Measurements from ENCODE around the gene NTN3. TPM values are rescaled to one million over a fixed set of nuclear protein-coding genes. Genes with fewer than 3 reads are reported as not detected.

The NTN3 gene
- total RNA-seq, 1 experiment from 2014 or later: 0.39 TPM

DNA sequence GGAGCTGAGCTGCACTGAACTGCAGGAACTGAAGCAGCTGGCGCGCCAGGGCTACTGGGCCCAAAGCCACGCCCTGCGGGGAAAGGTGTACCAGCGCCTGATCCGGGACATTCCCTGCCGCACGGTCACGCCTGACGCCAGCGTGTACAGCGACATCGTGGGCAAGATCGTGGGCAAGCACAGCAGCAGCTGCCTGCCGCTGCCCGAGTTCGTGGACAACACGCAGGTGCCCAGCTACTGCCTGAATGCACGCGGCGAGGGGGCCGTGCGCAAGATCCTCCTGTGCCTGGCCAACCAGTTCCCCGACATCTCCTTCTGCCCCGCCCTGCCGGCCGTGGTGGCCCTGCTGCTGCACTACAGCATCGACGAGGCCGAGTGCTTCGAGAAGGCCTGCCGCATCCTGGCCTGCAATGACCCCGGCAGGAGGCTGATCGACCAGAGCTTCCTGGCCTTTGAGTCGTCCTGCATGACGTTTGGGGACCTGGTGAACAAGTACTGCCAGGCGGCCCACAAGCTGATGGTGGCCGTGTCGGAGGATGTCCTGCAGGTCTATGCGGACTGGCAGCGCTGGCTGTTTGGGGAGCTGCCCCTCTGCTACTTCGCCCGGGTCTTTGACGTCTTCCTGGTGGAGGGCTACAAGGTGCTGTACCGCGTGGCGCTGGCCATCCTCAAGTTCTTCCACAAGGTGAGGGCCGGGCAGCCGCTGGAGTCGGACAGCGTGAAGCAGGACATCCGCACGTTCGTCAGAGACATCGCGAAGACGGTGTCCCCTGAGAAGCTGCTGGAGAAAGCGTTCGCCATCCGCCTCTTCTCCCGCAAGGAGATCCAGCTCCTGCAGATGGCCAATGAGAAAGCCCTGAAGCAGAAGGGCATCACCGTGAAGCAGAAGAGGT, 25.4 kb downstream of the NTN3 start:
- no peak for DNase-seq
- Histone ChIP-seq H3K36me3 (ENCODE audit: control insufficient read depth, insufficient read depth, low read length) (no peaks in the 10 kb centered on the region), H3K27me3 (replicated peaks; ENCODE audit: control insufficient read depth, insufficient read depth, low read length) (no peaks in the 10 kb centered on the region), H3K4me1 (no peaks in the 10 kb centered on the region), H3K4me3 (ENCODE audit: low read depth, low read length) (no peak overlapping the region), H3K9me3 (no peaks in the 10 kb centered on the region)
- ChIA-PET CTCF (interaction anchor here (0.6 kb wide), 1 partner anchor 16 kb away, joined by 3 read pairs; no protein-coding TSS in a partner anchor), POLR2A (no interaction called here)
- no TSS peak for BruUV-seq (replicated peaks)
- TF ChIP-seq CTCF (IDR thresholded peaks at IDR 0.05; ENCODE audit: insufficient read depth in 1 of 2, low read depth in 1 of 2, low read length in 1 of 2, severe bottlenecking in 1 of 2, unreplicated experiment in 1 of 2): no peak
- Mint-ChIP-seq H3K4me3 (ENCODE audit: unreplicated experiment) (no peak overlapping the region), H3K27me3 (ENCODE audit: insufficient read depth, unreplicated experiment) (no peaks in the 10 kb centered on the region), H3K9me3 (ENCODE audit: unreplicated experiment) (no peaks in the 10 kb centered on the region), H3K36me3 (ENCODE audit: insufficient read depth, unreplicated experiment) (peaks cover 10% of the 10 kb centered on the region), H3K27ac (ENCODE audit: unreplicated experiment) (no peak overlapping the region), H3K4me1 (ENCODE audit: low read depth, unreplicated experiment) (peaks cover 6% of the 10 kb centered on the region)
- intact Hi-C loops (cut with micrococcal nuclease; ENCODE audit: unreplicated experiment): no loop called here

- Mint-ChIP-seq H3K9me3 (ENCODE audit: unreplicated experiment) (no peaks in the 10 kb centered on the region), H3K4me3 (ENCODE audit: unreplicated experiment) (no peak overlapping the region), H3K27ac (ENCODE audit: unreplicated experiment) (no peak overlapping the region), H3K36me3 (ENCODE audit: insufficient read depth, unreplicated experiment) (peaks cover 10% of the 10 kb centered on the region), H3K4me1 (ENCODE audit: low read depth, unreplicated experiment) (peaks cover 6% of the 10 kb centered on the region), H3K27me3 (ENCODE audit: insufficient read depth, unreplicated experiment) (no peaks in the 10 kb centered on the region)
- Histone ChIP-seq H3K27me3 (replicated peaks; ENCODE audit: control insufficient read depth, insufficient read depth, low read length) (no peaks in the 10 kb centered on the region), H3K36me3 (ENCODE audit: control insufficient read depth, insufficient read depth, low read length) (no peaks in the 10 kb centered on the region), H3K4me3 (ENCODE audit: low read depth, low read length) (no peak overlapping the region), H3K9me3 (no peaks in the 10 kb centered on the region), H3K4me1 (no peaks in the 10 kb centered on the region)
- CTCF ChIA-PET: interaction anchor here (0.6 kb wide), 1 partner anchor 15 kb away, joined by 3 read pairs; no protein-coding TSS in a partner anchor
- no TSS peak for BruUV-seq (replicated peaks)
- POLR2A ChIA-PET: no interaction called here
- DNase-seq: no peak
- no peak for TF ChIP-seq CTCF (IDR thresholded peaks at IDR 0.05; ENCODE audit: insufficient read depth in 1 of 2, low read depth in 1 of 2, low read length in 1 of 2, severe bottlenecking in 1 of 2, unreplicated experiment in 1 of 2)
- intact Hi-C loops (cut with micrococcal nuclease; ENCODE audit: unreplicated experiment): no loop called here
Observed at GRCh38 chr16:2497116-2497630, 26.1 kb downstream of the NTN3 start.

DNA sequence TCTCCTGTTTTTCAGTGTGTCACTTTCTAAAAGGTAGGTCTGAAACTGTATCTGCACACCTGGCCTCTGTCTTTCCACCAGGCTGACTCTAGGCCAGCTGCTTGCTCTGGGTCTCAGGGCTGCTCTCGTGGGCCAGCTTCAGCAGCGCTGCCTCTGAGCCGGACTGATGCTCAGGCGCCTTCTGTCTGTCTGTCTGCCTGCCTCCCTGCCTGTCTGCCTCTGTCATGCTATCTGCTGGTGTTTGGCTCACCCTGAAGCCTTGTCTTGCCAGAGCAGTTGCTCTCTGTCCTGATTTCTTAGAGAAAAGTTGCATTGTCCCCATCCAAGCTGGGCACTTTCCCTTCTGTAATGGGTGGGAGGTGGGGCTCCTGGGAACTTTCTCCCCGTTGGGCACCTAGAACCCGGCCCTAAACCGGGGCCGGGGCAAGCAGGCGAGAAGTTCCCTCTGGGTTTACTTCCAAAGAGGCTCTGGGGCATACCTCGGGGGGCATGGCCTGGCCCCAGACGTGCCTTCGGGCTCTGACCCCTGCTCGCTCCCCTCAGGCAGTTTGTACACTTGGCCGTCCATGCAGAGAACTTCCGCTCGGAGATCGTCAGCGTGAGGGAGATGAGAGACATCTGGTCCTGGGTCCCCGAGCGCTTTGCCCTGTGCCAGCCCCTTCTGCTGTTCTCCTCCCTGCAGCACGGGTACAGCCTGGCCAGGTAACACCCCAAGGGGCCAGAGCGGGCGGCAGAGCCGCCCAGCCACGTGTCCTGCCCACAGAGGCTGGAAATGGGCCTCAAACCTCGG, 26.8 kb downstream of the NTN3 start:
- peaks cover 10% of the 10 kb centered on the region for H3K36me3 Mint-ChIP-seq (ENCODE audit: insufficient read depth, unreplicated experiment)
- intact Hi-C loops (cut with micrococcal nuclease; ENCODE audit: unreplicated experiment): no loop called here
- no peaks in the 10 kb centered on the region for H3K9me3 Mint-ChIP-seq (ENCODE audit: unreplicated experiment)
- no peak overlapping the region for H3K27ac Mint-ChIP-seq (ENCODE audit: unreplicated experiment)
- H3K4me1 Mint-ChIP-seq (ENCODE audit: low read depth, unreplicated experiment): peaks cover 6% of the 10 kb centered on the region
- Histone ChIP-seq H3K9me3 (no peaks in the 10 kb centered on the region), H3K4me1 (0 out of 2 replicates have a peak, but pooled peaks cover 4% of the 10 kb centered on the region), H3K27me3 (replicated peaks; ENCODE audit: control insufficient read depth, insufficient read depth, low read length) (no peaks in the 10 kb centered on the region), H3K36me3 (ENCODE audit: control insufficient read depth, insufficient read depth, low read length) (no peaks in the 10 kb centered on the region), H3K4me3 (ENCODE audit: low read depth, low read length) (no peak overlapping the region)
- no peak for DNase-seq
- ChIA-PET CTCF (no interaction called here), POLR2A (no interaction called here)
- no peak overlapping the region for H3K4me3 Mint-ChIP-seq (ENCODE audit: unreplicated experiment)
- BruUV-seq (replicated peaks): no TSS peak
- TF ChIP-seq CTCF (IDR thresholded peaks at IDR 0.05; ENCODE audit: insufficient read depth in 1 of 2, low read depth in 1 of 2, low read length in 1 of 2, severe bottlenecking in 1 of 2, unreplicated experiment in 1 of 2): no peak
- no peaks in the 10 kb centered on the region for H3K27me3 Mint-ChIP-seq (ENCODE audit: insufficient read depth, unreplicated experiment)

Data from Caco-2 (cell line).